SK-N-SH (cell line): Measurements from ENCODE around the gene SLC39A7. TPM values are rescaled to one million over a fixed set of nuclear protein-coding genes. Genes with fewer than 3 reads are reported as not detected.
A peak's percentile ranks its signal among the peaks of the same experiment; 100 is the strongest.

Experiments
- CTCF ChIA-PET: fragments of 300-600, 350-600 bp; formaldehyde crosslinking; extraction: SDS; loops from one replicate; lab custom pipeline; 2021; lab: Yijun Ruan, JAX
- POLR2A ChIA-PET: fragments of 350-600 bp; sonication (Branson Sonifier 250); formaldehyde crosslinking; extraction: SDS; loops from one replicate; lab custom pipeline; 2020; ENCODE audit warnings: antibody characterized with exemption, inconsistent platforms; lab: Yijun Ruan, JAX
- DNase-seq: peaks from one replicate; pipeline ENCODE4 v3.0.0; 2012
- H2AFZ ChIP-seq: fragments of 200-600 bp; sonication (generic); 2 replicates; pipeline ENCODE4 v1.8.1; 2016; ENCODE audit warnings: antibody characterized with exemption, mild to moderate bottlenecking, low read depth
- H3F3A ChIP-seq: fragments of 200-600 bp; sonication (generic); replicated peaks from 2 replicates; pipeline ENCODE3; 2016; ENCODE audit warnings: antibody characterized with exemption, mild to moderate bottlenecking; ENCODE audit not compliant: insufficient read depth
- H3K27ac ChIP-seq, 2 experiments: fragments of 200-500 bp in 1 of 2; fragments of 200-600 bp in 1 of 2; sonication (Bioruptor generic) in 1 of 2; sonication (generic), shearing (Covaris generic) in 1 of 2; 2 replicates each; pipeline versions ENCODE4 v1.5.1 to v1.6.1; 2014 to 2016; ENCODE audit warnings: low read depth in 2 of 2, inconsistent platforms in 1 of 2, low read length in 1 of 2, mild to moderate bottlenecking in 1 of 2, mixed read lengths in 1 of 2
- H3K27me3 ChIP-seq: fragments of 200-600 bp; sonication (generic), shearing (Covaris generic); 2 replicates; pipeline ENCODE4 v1.6.1; 2016; ENCODE audit warnings: mixed run types; ENCODE audit not compliant: insufficient read depth
- H3K36me3 ChIP-seq, 2 experiments: fragments of 200-500 bp in 1 of 2; fragments of 200-600 bp in 1 of 2; sonication (Bioruptor generic) in 1 of 2; sonication (generic) in 1 of 2; replicated peaks in 1 of 2; 2 replicates each; pipeline versions ENCODE3 to v1.5.1; 2014 to 2016; ENCODE audit warnings: low read length in 1 of 2, mild to moderate bottlenecking in 1 of 2; ENCODE audit not compliant: insufficient read depth in 2 of 2, control insufficient read depth in 1 of 2
- H3K4me1 ChIP-seq, 2 experiments: fragments of 200-500 bp in 1 of 2; fragments of 200-600 bp in 1 of 2; sonication (Bioruptor generic) in 1 of 2; sonication (generic), shearing (Covaris generic) in 1 of 2; 2 replicates each; pipeline versions ENCODE4 v1.5.1 to v1.6.1; 2014 to 2016; ENCODE audit warnings: low read depth in 1 of 2, low read length in 1 of 2, mixed run types in 1 of 2; ENCODE audit not compliant: insufficient read depth in 2 of 2, control insufficient read depth in 1 of 2
- H3K4me2 ChIP-seq: fragments of 200-600 bp; sonication (generic), shearing (Covaris generic); 2 replicates; pipeline ENCODE4 v1.6.1; 2017; ENCODE audit warnings: mixed run types
- H3K4me3 ChIP-seq, 2 experiments: fragments of 200-500 bp in 1 of 2; fragments of 200-600 bp in 1 of 2; sonication (Bioruptor generic) in 1 of 2; sonication (generic), shearing (Covaris generic) in 1 of 2; 2 replicates each; pipeline versions ENCODE4 v1.5.1 to v1.8.1; 2014 to 2016; ENCODE audit warnings: low read depth in 2 of 2, inconsistent platforms in 1 of 2, low read length in 1 of 2, mild to moderate bottlenecking in 1 of 2, mixed read lengths in 1 of 2, moderate library complexity in 1 of 2
- H3K79me2 ChIP-seq: fragments of 200-600 bp; sonication (generic); 2 replicates; pipeline ENCODE4 v1.8.1; 2017; ENCODE audit warnings: mild to moderate bottlenecking; ENCODE audit not compliant: insufficient read depth
- H3K9ac ChIP-seq: fragments of 200-600 bp; sonication (generic); 2 replicates; pipeline ENCODE4 v1.6.1; 2017; ENCODE audit warnings: mixed run types
- H3K9me2 ChIP-seq: fragments of 200-600 bp; sonication (generic); 2 replicates; pipeline ENCODE4 v1.6.1; 2017; ENCODE audit warnings: mixed run types
- H3K9me3 ChIP-seq: fragments of 200-600 bp; sonication (generic); 2 replicates; pipeline ENCODE4 v1.6.1; 2017; ENCODE audit warnings: mixed run types, mild to moderate bottlenecking, moderate library complexity
- H4K20me1 ChIP-seq: fragments of 200-600 bp; sonication (generic); 2 replicates; pipeline ENCODE4 v1.6.1; 2017; ENCODE audit warnings: mild to moderate bottlenecking, mixed run types; ENCODE audit not compliant: insufficient read depth
- EP300 ChIP-seq, 2 experiments: IDR thresholded peaks; 2 replicates each; pipeline versions ENCODE4 v1.4.0 to v1.6.1; 2012; ENCODE audit warnings: borderline replicate concordance in 1 of 2, low read depth in 1 of 2, low read length in 1 of 2
- FOSL2 ChIP-seq: IDR thresholded peaks from 2 replicates; pipeline ENCODE4 v1.4.0; 2012; ENCODE audit warnings: low read depth, mild to moderate bottlenecking, moderate library complexity, borderline replicate concordance
- FOXM1 ChIP-seq: IDR thresholded peaks from 2 replicates; pipeline ENCODE4 v1.4.0; 2012; ENCODE audit warnings: low read depth, mild to moderate bottlenecking
- GABPA ChIP-seq: IDR thresholded peaks from 2 replicates; pipeline ENCODE4 v1.4.0; 2012; ENCODE audit warnings: low read depth, mild to moderate bottlenecking
- IRF3 ChIP-seq: fragments of 150-350 bp; IDR thresholded peaks from 2 replicates; pipeline ENCODE4 v1.6.1; 2016; ENCODE audit warnings: mild to moderate bottlenecking, low read depth, low read length
- JUND ChIP-seq: IDR thresholded peaks from 2 replicates; pipeline ENCODE4 v1.4.0; 2012
- MEF2A ChIP-seq: IDR thresholded peaks from 2 replicates; pipeline ENCODE4 v1.4.0; 2012; ENCODE audit warnings: low read depth, borderline replicate concordance
- MXI1 ChIP-seq: IDR thresholded peaks from 2 replicates; pipeline ENCODE4 v1.6.1; 2012; ENCODE audit warnings: mild to moderate bottlenecking, low read depth, low read length, improper control_type of control experiment
- NFIC ChIP-seq: IDR thresholded peaks from 2 replicates; pipeline ENCODE4 v1.4.0; 2012; ENCODE audit warnings: borderline replicate concordance
- POLR2AphosphoS5 ChIP-seq: IDR thresholded peaks from 2 replicates; pipeline ENCODE4 v1.6.1; 2012; ENCODE audit warnings: low read depth, low read length
- SIN3A ChIP-seq: IDR thresholded peaks from 2 replicates; pipeline ENCODE4 v1.6.1; 2012; ENCODE audit warnings: low read depth, mild to moderate bottlenecking, low read length, moderate library complexity, borderline replicate concordance
- TAF1 ChIP-seq: IDR thresholded peaks from 2 replicates; pipeline ENCODE4 v1.6.1; 2012; ENCODE audit warnings: low read depth, mild to moderate bottlenecking, low read length, moderate library complexity, borderline replicate concordance
- TCF12 ChIP-seq: IDR thresholded peaks from 2 replicates; pipeline ENCODE4 v1.4.0; 2012
- TEAD4 ChIP-seq: IDR thresholded peaks from 2 replicates; pipeline ENCODE4 v1.4.0; 2012; ENCODE audit warnings: mild to moderate bottlenecking, borderline replicate concordance; ENCODE audit not compliant: insufficient read depth
- WGBS: methylation state at CpG from one replicate; pipeline ENCODE4 v1.1.6; 2017; ENCODE audit warnings: low lambda C conversion rate; 5-methylcytosine and 5-hydroxymethylcytosine counted together
- polyA plus RNA-seq, 3 experiments: library from polyadenylated mRNA; depleted of rRNA; stranded (reverse); fragments of >200 nt; gene quantifications; 2 replicates each; pipeline ENCODE4 v1.2.3, GENCODE V29; 2012
- TF ChIP-seq, protein P1 (sequence below): fragments of 200-600 bp; sonication (generic); IDR thresholded peaks from 2 replicates; pipeline ENCODE4 v1.6.1; 2017; ENCODE audit warnings: antibody characterized with exemption, mild to moderate bottlenecking, moderate library complexity
- TF ChIP-seq, protein P2 (sequence below): fragments of 150-350 bp; IDR thresholded peaks from 2 replicates; pipeline ENCODE4 v1.6.1; 2017; ENCODE audit warnings: antibody characterized with exemption, low read length, low read depth, borderline replicate concordance
- TF ChIP-seq, protein P3 (sequence below): IDR thresholded peaks from 2 replicates; pipeline ENCODE4 v1.6.1; 2012; ENCODE audit warnings: mild to moderate bottlenecking, low read depth, low read length, moderate library complexity

Gene SLC39A7
- polyA plus RNA-seq, 1 of the 3 experiments (the other 2 are of a cell fraction) = 129 TPM

GRCh38 chr6:33207552-33208090, 7.0 kb downstream of the SLC39A7 start (continued):
- TF ChIP-seq POLR2AphosphoS5 (no peak), EP300 (IDR thresholded peaks at IDR 0.05; ENCODE audit: borderline replicate concordance in 1 of 2, low read depth in 1 of 2, low read length in 1 of 2) (no peak), MXI1 (no peak), GABPA (no peak), FOXM1 (no peak), NFIC (no peak)
- TF ChIP-seq, protein P1, sequence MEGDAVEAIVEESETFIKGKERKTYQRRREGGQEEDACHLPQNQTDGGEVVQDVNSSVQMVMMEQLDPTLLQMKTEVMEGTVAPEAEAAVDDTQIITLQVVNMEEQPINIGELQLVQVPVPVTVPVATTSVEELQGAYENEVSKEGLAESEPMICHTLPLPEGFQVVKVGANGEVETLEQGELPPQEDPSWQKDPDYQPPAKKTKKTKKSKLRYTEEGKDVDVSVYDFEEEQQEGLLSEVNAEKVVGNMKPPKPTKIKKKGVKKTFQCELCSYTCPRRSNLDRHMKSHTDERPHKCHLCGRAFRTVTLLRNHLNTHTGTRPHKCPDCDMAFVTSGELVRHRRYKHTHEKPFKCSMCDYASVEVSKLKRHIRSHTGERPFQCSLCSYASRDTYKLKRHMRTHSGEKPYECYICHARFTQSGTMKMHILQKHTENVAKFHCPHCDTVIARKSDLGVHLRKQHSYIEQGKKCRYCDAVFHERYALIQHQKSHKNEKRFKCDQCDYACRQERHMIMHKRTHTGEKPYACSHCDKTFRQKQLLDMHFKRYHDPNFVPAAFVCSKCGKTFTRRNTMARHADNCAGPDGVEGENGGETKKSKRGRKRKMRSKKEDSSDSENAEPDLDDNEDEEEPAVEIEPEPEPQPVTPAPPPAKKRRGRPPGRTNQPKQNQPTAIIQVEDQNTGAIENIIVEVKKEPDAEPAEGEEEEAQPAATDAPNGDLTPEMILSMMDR = no peak

DNA sequence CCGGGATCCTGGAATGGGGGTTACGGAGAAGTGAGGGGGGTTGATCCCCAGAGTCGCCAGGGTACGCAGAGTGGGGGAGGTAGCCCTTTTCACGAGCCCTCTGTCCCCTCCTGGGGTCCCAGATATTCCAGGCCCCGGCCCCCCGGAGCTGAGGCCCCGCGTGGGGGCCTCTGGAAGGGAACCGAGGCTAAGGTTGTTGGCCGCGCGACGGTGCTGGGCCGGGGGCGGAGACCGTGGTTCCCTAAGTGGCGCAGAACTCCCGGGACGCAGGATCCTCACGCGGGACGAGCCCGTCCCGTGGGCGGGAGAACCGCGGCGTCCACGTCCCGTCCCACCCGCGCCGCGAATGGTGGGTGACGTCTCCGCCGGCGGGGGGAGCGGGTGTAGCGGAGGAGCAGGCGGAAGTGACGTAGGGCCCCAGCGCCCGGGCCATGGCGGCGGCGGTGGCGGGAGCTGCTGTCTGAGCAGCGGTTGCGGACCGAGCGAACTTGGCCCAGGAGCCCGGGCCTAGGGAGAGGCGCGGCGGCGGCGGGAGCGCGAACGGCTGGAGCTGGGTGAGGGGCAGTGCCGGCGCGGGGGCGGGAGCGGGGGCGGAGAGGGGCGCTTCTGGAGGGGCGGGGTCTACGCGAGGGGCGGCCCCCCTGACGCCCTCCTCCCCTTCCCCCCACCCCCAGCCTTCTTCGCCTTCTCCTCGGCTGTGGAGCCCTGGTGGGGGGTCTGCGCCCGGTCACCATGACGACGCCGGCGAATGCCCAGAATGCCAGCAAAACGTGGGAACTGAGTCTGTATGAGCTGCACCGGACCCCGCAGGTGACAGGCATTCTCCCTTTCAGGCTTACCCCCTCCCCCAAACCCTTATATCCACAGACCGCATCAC, 7.7 kb downstream of the SLC39A7 start, which contains the start of gene RING1:
Gene RING1 (plus strand): TSS at position 410 of the 877 bp plus-strand sequence. CDS start 323 bp downstream, at position 733.
- ChIA-PET POLR2A (interaction anchor here (0.6 to 2.4 kb wide), 7 partner anchors 9 to 1013 kb away, joined by 3 to 18 read pairs (median 5); partner anchors contain the start of genes B3GALT4, RGL2, RPS18 and VPS52), CTCF (interaction anchor here (0.9 to 3.5 kb wide), 9 partner anchors 10 to 194 kb away, joined by 3 to 27 read pairs (median 4); no protein-coding TSS in a partner anchor)
- H3K79me2 ChIP-seq = peaks cover 21% of the 10 kb centered on the region; the same call in 1 of the 2 replicates
- peak within 1 kb of the TSS; percentile 95 for H3K9ac ChIP-seq
- peaks cover 20 to 42% of the 10 kb centered on the region in 2 experiments; a peak in 3 of 4 replicates for H3K4me1 ChIP-seq
- peak within 1 kb of the TSS; percentile 96 for H3K4me2 ChIP-seq
- H3K27me3 ChIP-seq = no peaks in the 10 kb centered on the region
- H3K9me2 ChIP-seq = no peaks in the 10 kb centered on the region
- no peaks in the 10 kb centered on the region for H4K20me1 ChIP-seq
- H2AFZ ChIP-seq = peak within 1 kb of the TSS; percentile 86
- no peaks in the 10 kb centered on the region for H3K9me3 ChIP-seq
- peak within 1 kb of the TSS; percentile 90 to 94 for H3K4me3 ChIP-seq
- DNase-seq = peak; percentile 96
- H3F3A ChIP-seq = peaks cover 20% of the 10 kb centered on the region
- H3K36me3 ChIP-seq = peaks cover 11 to 24% of the 10 kb centered on the region in 2 experiments
- 0% methylated on average over 15 of the region's 86 CpGs for WGBS
- peak within 1 kb of the TSS; percentile 88 to 91 for H3K27ac ChIP-seq
- TF ChIP-seq GABPA (peak; percentile 80), MXI1 (peak; percentile 47; the same call in 1 of the 2 replicates), POLR2AphosphoS5 (peak; percentile 82; the same call in 1 of the 2 replicates), SIN3A (peak; percentile 69; the same call in 1 of the 2 replicates), TAF1 (peak; percentile 71), NFIC (no peak), FOSL2 (no peak), IRF3 (no peak), TCF12 (no peak; the same call in 1 of the 2 replicates), JUND (no peak), MEF2A (no peak), TEAD4 (no peak)
- TF ChIP-seq, protein P1 = no peak
- TF ChIP-seq, protein P2, sequence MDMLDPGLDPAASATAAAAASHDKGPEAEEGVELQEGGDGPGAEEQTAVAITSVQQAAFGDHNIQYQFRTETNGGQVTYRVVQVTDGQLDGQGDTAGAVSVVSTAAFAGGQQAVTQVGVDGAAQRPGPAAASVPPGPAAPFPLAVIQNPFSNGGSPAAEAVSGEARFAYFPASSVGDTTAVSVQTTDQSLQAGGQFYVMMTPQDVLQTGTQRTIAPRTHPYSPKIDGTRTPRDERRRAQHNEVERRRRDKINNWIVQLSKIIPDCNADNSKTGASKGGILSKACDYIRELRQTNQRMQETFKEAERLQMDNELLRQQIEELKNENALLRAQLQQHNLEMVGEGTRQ = no peak
- TF ChIP-seq, protein P3, sequence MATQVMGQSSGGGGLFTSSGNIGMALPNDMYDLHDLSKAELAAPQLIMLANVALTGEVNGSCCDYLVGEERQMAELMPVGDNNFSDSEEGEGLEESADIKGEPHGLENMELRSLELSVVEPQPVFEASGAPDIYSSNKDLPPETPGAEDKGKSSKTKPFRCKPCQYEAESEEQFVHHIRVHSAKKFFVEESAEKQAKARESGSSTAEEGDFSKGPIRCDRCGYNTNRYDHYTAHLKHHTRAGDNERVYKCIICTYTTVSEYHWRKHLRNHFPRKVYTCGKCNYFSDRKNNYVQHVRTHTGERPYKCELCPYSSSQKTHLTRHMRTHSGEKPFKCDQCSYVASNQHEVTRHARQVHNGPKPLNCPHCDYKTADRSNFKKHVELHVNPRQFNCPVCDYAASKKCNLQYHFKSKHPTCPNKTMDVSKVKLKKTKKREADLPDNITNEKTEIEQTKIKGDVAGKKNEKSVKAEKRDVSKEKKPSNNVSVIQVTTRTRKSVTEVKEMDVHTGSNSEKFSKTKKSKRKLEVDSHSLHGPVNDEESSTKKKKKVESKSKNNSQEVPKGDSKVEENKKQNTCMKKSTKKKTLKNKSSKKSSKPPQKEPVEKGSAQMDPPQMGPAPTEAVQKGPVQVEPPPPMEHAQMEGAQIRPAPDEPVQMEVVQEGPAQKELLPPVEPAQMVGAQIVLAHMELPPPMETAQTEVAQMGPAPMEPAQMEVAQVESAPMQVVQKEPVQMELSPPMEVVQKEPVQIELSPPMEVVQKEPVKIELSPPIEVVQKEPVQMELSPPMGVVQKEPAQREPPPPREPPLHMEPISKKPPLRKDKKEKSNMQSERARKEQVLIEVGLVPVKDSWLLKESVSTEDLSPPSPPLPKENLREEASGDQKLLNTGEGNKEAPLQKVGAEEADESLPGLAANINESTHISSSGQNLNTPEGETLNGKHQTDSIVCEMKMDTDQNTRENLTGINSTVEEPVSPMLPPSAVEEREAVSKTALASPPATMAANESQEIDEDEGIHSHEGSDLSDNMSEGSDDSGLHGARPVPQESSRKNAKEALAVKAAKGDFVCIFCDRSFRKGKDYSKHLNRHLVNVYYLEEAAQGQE = no peak
